ENCODE data around the gene P2RX6. TPM values are rescaled to one million over a fixed set of nuclear protein-coding genes. Genes with fewer than 3 reads are reported as not detected.

Gene P2RX6
- total and polyA plus RNA-seq, 9 of the 15 experiments (the other 6 are each of a cell fraction or from before 2014, with no cell fraction given) = 0.01 to 3.9 (median 1.5) TPM; not detected in 1

DNA sequence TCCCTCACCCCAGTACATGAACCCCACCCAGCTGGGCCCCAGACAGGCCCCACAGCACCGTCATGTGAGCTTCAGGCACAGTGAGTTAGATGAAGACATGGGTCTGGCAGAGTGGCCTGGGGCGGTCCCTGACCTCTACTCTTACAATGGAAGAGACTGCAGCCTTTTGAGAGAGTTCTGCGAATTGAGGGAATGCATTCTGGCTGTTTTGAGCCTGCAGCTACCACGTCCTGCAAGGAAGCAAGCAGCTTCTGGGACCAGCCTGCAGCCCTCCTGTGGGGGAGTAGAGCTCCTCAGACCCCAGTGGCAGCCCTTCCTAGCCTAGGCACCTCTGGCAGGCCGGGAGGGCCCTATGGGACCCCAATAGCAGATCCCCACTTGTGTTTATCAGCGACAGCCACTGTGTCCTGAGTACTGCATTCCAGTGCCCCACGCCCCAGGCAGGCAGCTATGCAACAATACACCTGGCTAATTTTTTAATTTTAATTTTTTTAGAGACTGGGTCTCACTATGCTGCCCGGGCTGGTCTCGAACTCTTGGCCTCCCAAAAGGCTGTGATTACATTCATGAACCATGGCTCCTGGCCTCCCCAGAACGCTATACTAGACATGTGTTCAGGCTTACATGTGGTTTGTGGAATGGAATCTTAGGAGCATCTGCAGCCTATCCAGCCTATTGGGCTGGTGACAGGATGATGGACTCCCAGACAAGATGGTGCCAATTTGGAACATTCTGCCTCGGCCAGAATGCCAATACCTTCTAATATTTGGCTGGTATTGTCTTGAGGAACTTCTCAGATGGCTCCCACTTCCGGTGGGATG lies 18.1 kb downstream of the P2RX6 start (continued):
- TF ChIP-seq, protein P1, sequence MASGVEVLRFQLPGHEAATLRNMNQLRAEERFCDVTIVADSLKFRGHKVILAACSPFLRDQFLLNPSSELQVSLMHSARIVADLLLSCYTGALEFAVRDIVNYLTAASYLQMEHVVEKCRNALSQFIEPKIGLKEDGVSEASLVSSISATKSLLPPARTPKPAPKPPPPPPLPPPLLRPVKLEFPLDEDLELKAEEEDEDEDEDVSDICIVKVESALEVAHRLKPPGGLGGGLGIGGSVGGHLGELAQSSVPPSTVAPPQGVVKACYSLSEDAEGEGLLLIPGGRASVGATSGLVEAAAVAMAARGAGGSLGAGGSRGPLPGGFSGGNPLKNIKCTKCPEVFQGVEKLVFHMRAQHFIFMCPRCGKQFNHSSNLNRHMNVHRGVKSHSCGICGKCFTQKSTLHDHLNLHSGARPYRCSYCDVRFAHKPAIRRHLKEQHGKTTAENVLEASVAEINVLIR (CRISPR knock-in tag; IDR thresholded peaks at IDR 0.05) = no peak
- TF ChIP-seq, protein P2, sequence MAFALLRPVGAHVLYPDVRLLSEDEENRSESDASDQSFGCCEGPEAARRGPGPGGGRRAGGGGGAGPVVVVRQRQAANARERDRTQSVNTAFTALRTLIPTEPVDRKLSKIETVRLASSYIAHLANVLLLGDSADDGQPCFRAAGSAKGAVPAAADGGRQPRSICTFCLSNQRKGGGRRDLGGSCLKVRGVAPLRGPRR (CRISPR knock-in tag; IDR thresholded peaks at IDR 0.05) = no peak
- TF ChIP-seq, protein P3, sequence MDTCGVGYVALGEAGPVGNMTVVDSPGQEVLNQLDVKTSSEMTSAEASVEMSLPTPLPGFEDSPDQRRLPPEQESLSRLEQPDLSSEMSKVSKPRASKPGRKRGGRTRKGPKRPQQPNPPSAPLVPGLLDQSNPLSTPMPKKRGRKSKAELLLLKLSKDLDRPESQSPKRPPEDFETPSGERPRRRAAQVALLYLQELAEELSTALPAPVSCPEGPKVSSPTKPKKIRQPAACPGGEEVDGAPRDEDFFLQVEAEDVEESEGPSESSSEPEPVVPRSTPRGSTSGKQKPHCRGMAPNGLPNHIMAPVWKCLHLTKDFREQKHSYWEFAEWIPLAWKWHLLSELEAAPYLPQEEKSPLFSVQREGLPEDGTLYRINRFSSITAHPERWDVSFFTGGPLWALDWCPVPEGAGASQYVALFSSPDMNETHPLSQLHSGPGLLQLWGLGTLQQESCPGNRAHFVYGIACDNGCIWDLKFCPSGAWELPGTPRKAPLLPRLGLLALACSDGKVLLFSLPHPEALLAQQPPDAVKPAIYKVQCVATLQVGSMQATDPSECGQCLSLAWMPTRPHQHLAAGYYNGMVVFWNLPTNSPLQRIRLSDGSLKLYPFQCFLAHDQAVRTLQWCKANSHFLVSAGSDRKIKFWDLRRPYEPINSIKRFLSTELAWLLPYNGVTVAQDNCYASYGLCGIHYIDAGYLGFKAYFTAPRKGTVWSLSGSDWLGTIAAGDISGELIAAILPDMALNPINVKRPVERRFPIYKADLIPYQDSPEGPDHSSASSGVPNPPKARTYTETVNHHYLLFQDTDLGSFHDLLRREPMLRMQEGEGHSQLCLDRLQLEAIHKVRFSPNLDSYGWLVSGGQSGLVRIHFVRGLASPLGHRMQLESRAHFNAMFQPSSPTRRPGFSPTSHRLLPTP (IDR thresholded peaks at IDR 0.05; ENCODE audit: borderline replicate concordance, extremely low read depth, insufficient read length) = no peak
- no peak for TF ChIP-seq BRCA1 (IDR thresholded peaks at IDR 0.05)
- 0 out of 2 replicates have a peak, but pooled peaks have one; percentile 23 for TF ChIP-seq BRCA1 (CRISPR knock-in tag; IDR thresholded peaks at IDR 0.05)
- TF ChIP-seq, protein P4, sequence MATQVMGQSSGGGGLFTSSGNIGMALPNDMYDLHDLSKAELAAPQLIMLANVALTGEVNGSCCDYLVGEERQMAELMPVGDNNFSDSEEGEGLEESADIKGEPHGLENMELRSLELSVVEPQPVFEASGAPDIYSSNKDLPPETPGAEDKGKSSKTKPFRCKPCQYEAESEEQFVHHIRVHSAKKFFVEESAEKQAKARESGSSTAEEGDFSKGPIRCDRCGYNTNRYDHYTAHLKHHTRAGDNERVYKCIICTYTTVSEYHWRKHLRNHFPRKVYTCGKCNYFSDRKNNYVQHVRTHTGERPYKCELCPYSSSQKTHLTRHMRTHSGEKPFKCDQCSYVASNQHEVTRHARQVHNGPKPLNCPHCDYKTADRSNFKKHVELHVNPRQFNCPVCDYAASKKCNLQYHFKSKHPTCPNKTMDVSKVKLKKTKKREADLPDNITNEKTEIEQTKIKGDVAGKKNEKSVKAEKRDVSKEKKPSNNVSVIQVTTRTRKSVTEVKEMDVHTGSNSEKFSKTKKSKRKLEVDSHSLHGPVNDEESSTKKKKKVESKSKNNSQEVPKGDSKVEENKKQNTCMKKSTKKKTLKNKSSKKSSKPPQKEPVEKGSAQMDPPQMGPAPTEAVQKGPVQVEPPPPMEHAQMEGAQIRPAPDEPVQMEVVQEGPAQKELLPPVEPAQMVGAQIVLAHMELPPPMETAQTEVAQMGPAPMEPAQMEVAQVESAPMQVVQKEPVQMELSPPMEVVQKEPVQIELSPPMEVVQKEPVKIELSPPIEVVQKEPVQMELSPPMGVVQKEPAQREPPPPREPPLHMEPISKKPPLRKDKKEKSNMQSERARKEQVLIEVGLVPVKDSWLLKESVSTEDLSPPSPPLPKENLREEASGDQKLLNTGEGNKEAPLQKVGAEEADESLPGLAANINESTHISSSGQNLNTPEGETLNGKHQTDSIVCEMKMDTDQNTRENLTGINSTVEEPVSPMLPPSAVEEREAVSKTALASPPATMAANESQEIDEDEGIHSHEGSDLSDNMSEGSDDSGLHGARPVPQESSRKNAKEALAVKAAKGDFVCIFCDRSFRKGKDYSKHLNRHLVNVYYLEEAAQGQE (IDR thresholded peaks at IDR 0.05; ENCODE audit: borderline replicate concordance) = no peak
- TF ChIP-seq, protein P4 (CRISPR knock-in tag; IDR thresholded peaks at IDR 0.05; ENCODE audit: low read depth) = no peak
- TF ChIP-seq, protein P5, sequence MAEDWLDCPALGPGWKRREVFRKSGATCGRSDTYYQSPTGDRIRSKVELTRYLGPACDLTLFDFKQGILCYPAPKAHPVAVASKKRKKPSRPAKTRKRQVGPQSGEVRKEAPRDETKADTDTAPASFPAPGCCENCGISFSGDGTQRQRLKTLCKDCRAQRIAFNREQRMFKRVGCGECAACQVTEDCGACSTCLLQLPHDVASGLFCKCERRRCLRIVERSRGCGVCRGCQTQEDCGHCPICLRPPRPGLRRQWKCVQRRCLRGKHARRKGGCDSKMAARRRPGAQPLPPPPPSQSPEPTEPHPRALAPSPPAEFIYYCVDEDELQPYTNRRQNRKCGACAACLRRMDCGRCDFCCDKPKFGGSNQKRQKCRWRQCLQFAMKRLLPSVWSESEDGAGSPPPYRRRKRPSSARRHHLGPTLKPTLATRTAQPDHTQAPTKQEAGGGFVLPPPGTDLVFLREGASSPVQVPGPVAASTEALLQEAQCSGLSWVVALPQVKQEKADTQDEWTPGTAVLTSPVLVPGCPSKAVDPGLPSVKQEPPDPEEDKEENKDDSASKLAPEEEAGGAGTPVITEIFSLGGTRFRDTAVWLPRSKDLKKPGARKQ (CRISPR knock-in tag; IDR thresholded peaks at IDR 0.05) = no peak
- TF ChIP-seq ZNF785 (CRISPR knock-in tag; IDR thresholded peaks at IDR 0.05) = no peak
- TF ChIP-seq, protein P6, sequence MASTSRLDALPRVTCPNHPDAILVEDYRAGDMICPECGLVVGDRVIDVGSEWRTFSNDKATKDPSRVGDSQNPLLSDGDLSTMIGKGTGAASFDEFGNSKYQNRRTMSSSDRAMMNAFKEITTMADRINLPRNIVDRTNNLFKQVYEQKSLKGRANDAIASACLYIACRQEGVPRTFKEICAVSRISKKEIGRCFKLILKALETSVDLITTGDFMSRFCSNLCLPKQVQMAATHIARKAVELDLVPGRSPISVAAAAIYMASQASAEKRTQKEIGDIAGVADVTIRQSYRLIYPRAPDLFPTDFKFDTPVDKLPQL (IDR thresholded peaks at IDR 0.05; ENCODE audit: extremely low read depth, insufficient read length) = no peak

All from K562 (cell line).